Gastroesophageal sphincter (tissue), 3 donors: ENCODE results near the gene WFDC9.

Source experiments
- POLR2A ChIP-seq, 2 donors: fragments of 450-650 bp; IDR thresholded peaks; one replicate each; pipeline ENCODE4 v1.6.1; 2017; ENCODE audit warnings: antibody characterized with exemption in 2 of 2, mild to moderate bottlenecking in 2 of 2, moderate library complexity in 1 of 2
- TF ChIP-seq, protein P1 (sequence below), 4 experiments: fragments of 200-600 bp in 2 of 4; fragments of 450-650 bp in 2 of 4; sonication (generic) in 1 of 4; IDR thresholded peaks; one replicate each; pipeline ENCODE4 v1.5.1; 2017 to 2019; ENCODE audit warnings: antibody characterized with exemption in 4 of 4, mild to moderate bottlenecking in 2 of 4, moderate library complexity in 2 of 4

DNA sequence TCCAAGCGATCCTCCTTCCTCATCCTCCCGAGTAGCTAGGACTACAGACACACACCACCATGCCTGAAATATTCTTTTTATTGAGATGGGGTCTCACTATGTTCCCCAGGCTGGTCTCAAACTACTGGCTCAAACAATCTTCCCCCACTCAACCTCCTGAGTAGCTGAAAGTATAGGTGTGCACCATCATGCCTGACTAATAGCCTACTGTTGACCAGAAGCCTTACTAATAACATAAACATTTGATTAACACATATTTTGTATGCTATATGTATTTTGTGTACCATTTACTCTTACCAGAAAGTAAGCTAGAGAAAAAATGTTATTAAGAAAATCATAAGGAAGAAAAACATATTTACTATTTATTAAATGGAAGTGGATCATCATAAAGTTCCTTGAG, 13.5 kb downstream of the WFDC9 start:
- TF ChIP-seq, protein P1, sequence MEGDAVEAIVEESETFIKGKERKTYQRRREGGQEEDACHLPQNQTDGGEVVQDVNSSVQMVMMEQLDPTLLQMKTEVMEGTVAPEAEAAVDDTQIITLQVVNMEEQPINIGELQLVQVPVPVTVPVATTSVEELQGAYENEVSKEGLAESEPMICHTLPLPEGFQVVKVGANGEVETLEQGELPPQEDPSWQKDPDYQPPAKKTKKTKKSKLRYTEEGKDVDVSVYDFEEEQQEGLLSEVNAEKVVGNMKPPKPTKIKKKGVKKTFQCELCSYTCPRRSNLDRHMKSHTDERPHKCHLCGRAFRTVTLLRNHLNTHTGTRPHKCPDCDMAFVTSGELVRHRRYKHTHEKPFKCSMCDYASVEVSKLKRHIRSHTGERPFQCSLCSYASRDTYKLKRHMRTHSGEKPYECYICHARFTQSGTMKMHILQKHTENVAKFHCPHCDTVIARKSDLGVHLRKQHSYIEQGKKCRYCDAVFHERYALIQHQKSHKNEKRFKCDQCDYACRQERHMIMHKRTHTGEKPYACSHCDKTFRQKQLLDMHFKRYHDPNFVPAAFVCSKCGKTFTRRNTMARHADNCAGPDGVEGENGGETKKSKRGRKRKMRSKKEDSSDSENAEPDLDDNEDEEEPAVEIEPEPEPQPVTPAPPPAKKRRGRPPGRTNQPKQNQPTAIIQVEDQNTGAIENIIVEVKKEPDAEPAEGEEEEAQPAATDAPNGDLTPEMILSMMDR (IDR thresholded peaks at IDR 0.05): no peak
- TF ChIP-seq POLR2A (IDR thresholded peaks at IDR 0.05): no peak
